NCI-H2227 treated with DMSO at 0.1 percent for 48 hours (cell line): ENCODE data around the gene GADD45B.
"Not testable (repeated sequence)": the region's sequence is repeated elsewhere in the genome, so short reads cannot be mapped to it uniquely, and the experiment has no call there.

ENCODE experiments used
- DNase-seq: peaks from one replicate; lab custom pipeline; 2025; lab: John Stamatoyannopoulos, UW

Gene GADD45B

GRCh38 chr19:2488405-2488941, 12.5 kb downstream of the GADD45B start:
- no peak for DNase-seq

- no peak for DNase-seq
Observed at GRCh38 chr19:2488942-2489731, 13.2 kb downstream of the GADD45B start.

- no peak for DNase-seq
Observed at GRCh38 chr19:2490659-2491058, 14.7 kb downstream of the GADD45B start.

- no peak for DNase-seq
Observed at GRCh38 chr19:2491130-2491801, 15.3 kb downstream of the GADD45B start.

GRCh38 chr19:2492870-2493269, 16.9 kb downstream of the GADD45B start:
- no peak for DNase-seq

- DNase-seq = not testable (repeated sequence)
Observed at GRCh38 chr19:2493448-2493847, 17.5 kb downstream of the GADD45B start.

GRCh38 chr19:2494084-2494446, 18.1 kb downstream of the GADD45B start:
- no peak for DNase-seq

GRCh38 chr19:2494447-2495129, 18.7 kb downstream of the GADD45B start:
- peak; percentile 26 for DNase-seq

- DNase-seq = no peak
Observed at GRCh38 chr19:2495130-2495641, 19.3 kb downstream of the GADD45B start.

- no peak for DNase-seq
Observed at GRCh38 chr19:2495651-2496316, 19.9 kb downstream of the GADD45B start.

GRCh38 chr19:2497186-2497585, 21.3 kb downstream of the GADD45B start:
- DNase-seq = no peak

GRCh38 chr19:2500156-2500555, 24.2 kb downstream of the GADD45B start:
- no peak for DNase-seq

- no peak for DNase-seq
Observed at GRCh38 chr19:2500841-2501261, 24.9 kb downstream of the GADD45B start.

GRCh38 chr19:2503521-2504109, 27.7 kb downstream of the GADD45B start:
- DNase-seq = no peak

GRCh38 chr19:2506656-2507055, 30.7 kb downstream of the GADD45B start:
- DNase-seq = not testable (repeated sequence)

- peak; percentile 31 for DNase-seq
Observed at GRCh38 chr19:2507109-2507508, 31.2 kb downstream of the GADD45B start.

- DNase-seq = no peak
Observed at GRCh38 chr19:2509096-2509495, 33.2 kb downstream of the GADD45B start.

- no peak for DNase-seq
Observed at GRCh38 chr19:2511570-2511969, 35.6 kb downstream of the GADD45B start.

- DNase-seq = no peak
Observed at GRCh38 chr19:2511991-2512390, 36.1 kb downstream of the GADD45B start.

- no peak for DNase-seq
Observed at GRCh38 chr19:2512523-2513431, 36.9 kb downstream of the GADD45B start.
